ENCODE data around the gene RNF150. TPM values are rescaled to one million over a fixed set of nuclear protein-coding genes. Genes with fewer than 3 reads are reported as not detected.
A peak's percentile ranks its signal among the peaks of the same experiment; 100 is the strongest.

The RNF150 gene
- total RNA-seq, 1 experiment from 2014 or later = 1.1 TPM

- H3K27me3 ChIP-seq (ENCODE audit: control insufficient read depth, insufficient read depth, low read length) = no peaks in the 10 kb centered on the region
- no peaks in the 10 kb centered on the region for H3K36me3 ChIP-seq (replicated peaks; ENCODE audit: control insufficient read depth, insufficient read depth, low read length)
- no peak overlapping the region for H3K4me3 ChIP-seq (ENCODE audit: insufficient read depth, low read depth, low read length)
- no peak for DNase-seq
Observed at GRCh38 chr4:140931911-140932310, 201.4 kb downstream of the RNF150 start.

GRCh38 chr4:140930557-140930956 is 202.7 kb downstream of the RNF150 start:
- DNase-seq = no peak

DNA sequence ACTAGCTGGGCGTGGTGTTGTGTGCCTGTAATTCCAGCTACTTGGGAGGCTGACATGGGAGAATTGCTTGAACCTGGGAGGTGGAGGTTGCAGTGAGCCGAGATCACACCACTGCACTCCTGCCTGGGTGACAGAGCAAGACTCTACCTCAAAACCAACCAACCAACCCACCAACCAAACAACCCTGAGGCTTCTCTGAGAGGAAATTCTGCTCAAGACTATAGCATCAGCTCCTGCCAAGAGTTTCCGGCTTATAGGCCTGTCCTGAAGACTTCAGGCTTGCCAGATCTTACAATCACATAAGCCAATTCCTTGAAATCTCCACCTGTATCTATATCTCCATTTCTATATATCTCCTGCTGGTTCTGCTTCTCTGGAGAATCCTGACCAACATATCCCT is 203.3 kb downstream of the RNF150 start:
- DNase-seq = no peak
- Histone ChIP-seq H3K36me3 (replicated peaks; ENCODE audit: control insufficient read depth, insufficient read depth, low read length) (no peaks in the 10 kb centered on the region), H3K27me3 (ENCODE audit: control insufficient read depth, insufficient read depth, low read length) (no peaks in the 10 kb centered on the region), H3K4me3 (ENCODE audit: insufficient read depth, low read depth, low read length) (no peak overlapping the region)

More at GRCh38 chr4:140930557-140930956, 202.7 kb downstream of the RNF150 start:
- H3K4me3 ChIP-seq (ENCODE audit: insufficient read depth, low read depth, low read length) = no peak overlapping the region
- H3K36me3 ChIP-seq (replicated peaks; ENCODE audit: control insufficient read depth, insufficient read depth, low read length) = no peaks in the 10 kb centered on the region
- H3K27me3 ChIP-seq (ENCODE audit: control insufficient read depth, insufficient read depth, low read length) = no peaks in the 10 kb centered on the region

DNA sequence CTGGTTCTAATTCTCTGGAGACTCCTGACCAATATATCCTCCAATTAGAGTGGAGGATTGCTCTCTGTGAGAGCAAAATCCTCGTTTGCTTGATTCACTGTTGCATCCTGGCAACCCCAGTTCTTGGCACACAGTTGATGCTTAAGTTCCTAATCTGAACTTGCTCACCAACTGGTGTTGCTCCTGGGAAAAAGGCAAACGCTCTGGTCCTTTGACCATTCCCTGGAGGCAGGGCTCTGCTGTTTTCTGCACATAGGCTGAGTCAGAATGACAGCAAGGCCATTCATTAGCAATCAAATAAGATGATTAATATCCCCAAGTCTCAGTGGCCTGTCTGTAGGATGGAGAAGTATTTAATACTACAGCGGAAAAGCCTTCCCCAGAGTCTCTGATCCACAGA is 204.4 kb downstream of the RNF150 start:
- Histone ChIP-seq H3K4me3 (ENCODE audit: insufficient read depth, low read depth, low read length) (no peak overlapping the region), H3K36me3 (replicated peaks; ENCODE audit: control insufficient read depth, insufficient read depth, low read length) (no peaks in the 10 kb centered on the region), H3K27me3 (ENCODE audit: control insufficient read depth, insufficient read depth, low read length) (no peaks in the 10 kb centered on the region)
- no peak for DNase-seq

DNA sequence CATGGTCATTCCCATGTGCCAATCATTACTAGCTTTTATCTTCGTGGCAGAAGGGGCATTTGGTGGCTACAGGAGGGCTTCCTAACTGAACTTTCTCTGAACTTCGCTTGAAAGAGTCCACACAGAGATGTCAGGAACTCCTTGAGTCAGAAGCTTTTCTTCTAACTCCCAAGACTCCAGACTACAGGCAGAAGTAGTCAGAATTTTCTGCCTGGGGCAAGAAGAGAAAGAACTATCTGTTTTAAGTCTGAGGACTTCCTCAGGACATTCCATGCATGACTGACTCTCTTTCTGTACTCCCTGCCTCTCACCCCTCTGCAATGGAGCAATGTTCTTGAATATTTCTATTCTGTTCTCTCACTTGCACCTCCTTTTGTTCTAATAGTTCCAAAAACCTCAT is 206.6 kb downstream of the RNF150 start:
- no peaks in the 10 kb centered on the region for H3K27me3 ChIP-seq (ENCODE audit: control insufficient read depth, insufficient read depth, low read length)
- H3K4me3 ChIP-seq (ENCODE audit: insufficient read depth, low read depth, low read length) = no peak overlapping the region
- no peak for DNase-seq
- no peaks in the 10 kb centered on the region for H3K36me3 ChIP-seq (replicated peaks; ENCODE audit: control insufficient read depth, insufficient read depth, low read length)

GRCh38 chr4:140925417-140925816 is 207.9 kb downstream of the RNF150 start:
- Histone ChIP-seq H3K36me3 (replicated peaks; ENCODE audit: control insufficient read depth, insufficient read depth, low read length) (no peaks in the 10 kb centered on the region), H3K4me3 (ENCODE audit: insufficient read depth, low read depth, low read length) (no peak overlapping the region), H3K27me3 (ENCODE audit: control insufficient read depth, insufficient read depth, low read length) (no peaks in the 10 kb centered on the region)
- no peak for DNase-seq

GRCh38 chr4:140924761-140925392 is 208.4 kb downstream of the RNF150 start:
- no peak overlapping the region for H3K4me3 ChIP-seq (ENCODE audit: insufficient read depth, low read depth, low read length)
- peak; percentile 19 for DNase-seq
- no peaks in the 10 kb centered on the region for H3K27me3 ChIP-seq (ENCODE audit: control insufficient read depth, insufficient read depth, low read length)
- H3K36me3 ChIP-seq (replicated peaks; ENCODE audit: control insufficient read depth, insufficient read depth, low read length) = no peaks in the 10 kb centered on the region

DNA sequence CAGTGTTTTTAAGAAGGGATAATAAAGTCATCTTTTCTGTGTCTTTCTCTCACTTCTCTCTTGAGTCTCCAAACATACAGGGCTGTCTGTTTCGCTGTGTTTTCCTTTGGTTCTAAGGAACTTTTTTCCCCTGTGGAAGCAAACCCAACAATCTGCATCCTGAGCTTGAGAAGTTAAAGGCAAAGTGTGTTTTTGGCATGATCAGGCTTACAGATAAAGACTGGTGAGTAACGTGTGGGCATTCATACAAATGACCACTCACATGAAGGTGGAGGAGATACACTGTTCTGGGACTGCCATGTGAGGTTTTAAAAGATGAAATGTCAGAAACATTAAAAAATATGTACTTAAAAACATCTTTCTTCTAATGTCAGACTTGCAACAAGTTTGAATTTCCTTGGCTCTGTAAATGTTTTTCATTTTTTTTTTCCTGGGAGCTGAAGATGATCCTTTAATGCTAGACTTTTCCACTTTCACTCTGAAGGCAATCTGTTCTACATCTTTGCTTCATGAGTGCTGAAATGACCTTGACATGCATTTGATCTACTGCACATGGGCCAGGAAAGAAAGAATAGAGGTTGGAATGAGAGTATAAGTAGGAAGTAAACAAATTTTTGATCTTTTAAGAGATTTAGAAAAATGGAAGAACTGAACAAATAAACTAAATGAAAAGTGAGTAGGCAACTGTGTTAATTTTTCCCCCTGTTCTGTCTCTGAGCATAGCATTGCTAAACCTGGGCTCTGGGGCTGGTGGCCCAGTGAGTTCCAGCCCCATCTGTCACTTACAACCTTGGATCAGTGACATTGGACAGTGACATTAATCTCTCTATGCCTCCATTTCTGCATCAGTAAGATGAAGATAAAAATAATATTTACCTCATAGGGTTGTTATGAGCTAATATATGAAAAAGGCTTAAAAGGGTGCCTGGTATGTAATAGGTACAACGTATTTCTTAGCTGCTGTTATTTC is 226.0 kb downstream of the RNF150 start:
- Histone ChIP-seq H3K36me3 (replicated peaks; ENCODE audit: control insufficient read depth, insufficient read depth, low read length) (no peaks in the 10 kb centered on the region), H3K4me3 (ENCODE audit: insufficient read depth, low read depth, low read length) (no peak overlapping the region), H3K27me3 (ENCODE audit: control insufficient read depth, insufficient read depth, low read length) (no peaks in the 10 kb centered on the region)
- DNase-seq = no peak

- Histone ChIP-seq H3K36me3 (replicated peaks; ENCODE audit: control insufficient read depth, insufficient read depth, low read length) (no peaks in the 10 kb centered on the region), H3K27me3 (ENCODE audit: control insufficient read depth, insufficient read depth, low read length) (no peaks in the 10 kb centered on the region), H3K4me3 (ENCODE audit: insufficient read depth, low read depth, low read length) (no peak overlapping the region)
- no peak for DNase-seq
Observed at GRCh38 chr4:140904904-140905303, 228.4 kb downstream of the RNF150 start.

GRCh38 chr4:140903522-140904475 is 229.5 kb downstream of the RNF150 start:
- no peak for DNase-seq
- no peak overlapping the region for H3K4me3 ChIP-seq (ENCODE audit: insufficient read depth, low read depth, low read length)
- no peaks in the 10 kb centered on the region for H3K36me3 ChIP-seq (replicated peaks; ENCODE audit: control insufficient read depth, insufficient read depth, low read length)
- no peaks in the 10 kb centered on the region for H3K27me3 ChIP-seq (ENCODE audit: control insufficient read depth, insufficient read depth, low read length)

- Histone ChIP-seq H3K36me3 (replicated peaks; ENCODE audit: control insufficient read depth, insufficient read depth, low read length) (no peaks in the 10 kb centered on the region), H3K27me3 (ENCODE audit: control insufficient read depth, insufficient read depth, low read length) (no peaks in the 10 kb centered on the region), H3K4me3 (ENCODE audit: insufficient read depth, low read depth, low read length) (no peak overlapping the region)
- no peak for DNase-seq
Observed at GRCh38 chr4:140901736-140902336, 231.4 kb downstream of the RNF150 start.

DNA sequence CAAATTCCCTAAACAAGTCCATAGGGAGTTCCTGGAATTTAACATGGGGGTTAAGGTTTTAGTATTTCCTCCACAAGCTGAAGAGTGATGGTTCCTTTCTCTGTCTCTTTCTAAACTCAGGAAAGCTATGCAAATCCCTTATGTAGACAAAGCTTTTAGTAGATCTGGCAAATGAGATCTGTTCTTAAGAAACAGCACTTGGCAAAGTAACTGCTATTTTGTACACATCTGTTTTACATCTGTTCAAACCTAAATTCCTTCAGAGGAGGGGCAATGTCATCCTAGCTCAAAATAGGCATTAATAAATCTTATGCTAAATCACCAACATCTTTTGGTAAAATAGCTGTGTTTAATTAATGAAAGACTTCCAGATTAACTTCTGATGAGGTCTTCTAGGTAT is 239.3 kb downstream of the RNF150 start:
- no peak for DNase-seq
- H3K36me3 ChIP-seq (replicated peaks; ENCODE audit: control insufficient read depth, insufficient read depth, low read length) = no peaks in the 10 kb centered on the region
- no peaks in the 10 kb centered on the region; the same call in 1 of the 2 replicates for H3K27me3 ChIP-seq (ENCODE audit: control insufficient read depth, insufficient read depth, low read length)
- no peak overlapping the region for H3K4me3 ChIP-seq (ENCODE audit: insufficient read depth, low read depth, low read length)

- no peaks in the 10 kb centered on the region for H3K36me3 ChIP-seq (replicated peaks; ENCODE audit: control insufficient read depth, insufficient read depth, low read length)
- no peaks in the 10 kb centered on the region for H3K27me3 ChIP-seq (ENCODE audit: control insufficient read depth, insufficient read depth, low read length)
- peak; percentile 4 for DNase-seq
- H3K4me3 ChIP-seq (ENCODE audit: insufficient read depth, low read depth, low read length) = no peak overlapping the region
Observed at GRCh38 chr4:140888054-140888453, 245.2 kb downstream of the RNF150 start.

DNA sequence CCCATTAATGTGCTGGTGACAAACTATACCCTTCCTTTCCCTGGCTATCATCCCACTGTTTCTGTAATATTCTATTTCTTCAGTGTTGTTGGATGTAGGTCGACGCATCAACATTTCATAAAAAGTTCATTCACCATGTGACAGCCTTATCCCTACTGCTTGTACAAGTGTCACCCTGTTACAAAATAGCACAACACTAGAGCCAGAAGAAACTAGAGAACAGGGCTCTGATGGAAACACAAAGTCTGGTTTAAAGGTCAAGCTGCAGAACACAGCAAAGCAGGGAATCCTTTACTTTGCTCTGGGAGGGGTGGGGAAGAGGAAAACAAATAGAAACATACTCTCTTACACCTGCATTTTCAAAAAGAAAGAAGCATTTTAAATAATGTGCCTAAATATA is 245.8 kb downstream of the RNF150 start:
- Histone ChIP-seq H3K4me3 (ENCODE audit: insufficient read depth, low read depth, low read length) (no peak overlapping the region), H3K36me3 (replicated peaks; ENCODE audit: control insufficient read depth, insufficient read depth, low read length) (no peaks in the 10 kb centered on the region), H3K27me3 (ENCODE audit: control insufficient read depth, insufficient read depth, low read length) (no peaks in the 10 kb centered on the region)
- no peak for DNase-seq

Data from H7 (cell line).